PC-3 (cell line): ENCODE data around the gene SCYGR8. TPM values are rescaled to one million over a fixed set of nuclear protein-coding genes. Genes with fewer than 3 reads are reported as not detected.

Experiments used
- ATAC-seq: fragments of 200-7000 bp; cut with Tn5 transposase; 2 replicates; pipeline ENCODE4 v1.9.1; 2020; ENCODE audit warnings: mild to moderate bottlenecking, moderate library complexity
- BruUV-seq: library from RNA; stranded (reverse); fragments of 400-500 nt; replicated peaks from 2 replicates; lab custom pipeline; 2021; lab: Mats Ljungman, UMichigan
- CTCF ChIA-PET: fragments of 300-600 bp; sonication (Branson Sonifier 250); formaldehyde crosslinking; loops from one replicate; lab custom pipeline; 2022; ENCODE audit warnings: antibody characterized with exemption; lab: Charles Lee
- POLR2A ChIA-PET: fragments of 300-600 bp; sonication (Branson Sonifier 250); formaldehyde crosslinking; loops from one replicate; lab custom pipeline; 2022; ENCODE audit warnings: antibody characterized with exemption; ENCODE audit not compliant: unreplicated experiment; lab: Charles Lee
- DNase-seq: peaks from one replicate; pipeline ENCODE4 v3.0.0-alpha.2; 2015
- H2AFZ ChIP-seq: fragments of 300-600 bp; sonication (generic); 2 replicates; pipeline ENCODE4 v1.6.0; 2016; ENCODE audit warnings: antibody characterized with exemption, low read length
- H3F3A ChIP-seq: fragments of 300-600 bp; sonication (generic); one replicate; pipeline ENCODE4 v1.6.0; 2017; ENCODE audit warnings: antibody characterized with exemption, low read length, control low read depth, mild to moderate bottlenecking; ENCODE audit not compliant: unreplicated experiment
- H3K27ac ChIP-seq: fragments of 300-600 bp; sonication (generic); 2 replicates; pipeline ENCODE4 v1.5.1; 2016; ENCODE audit warnings: mild to moderate bottlenecking, low read length
- H3K27me3 ChIP-seq: fragments of 300-600 bp; sonication (generic); 2 replicates; pipeline ENCODE4 v1.6.1; 2016; ENCODE audit warnings: low read length, mixed read lengths
- H3K36me3 ChIP-seq: fragments of 300-600 bp; sonication (generic); 2 replicates; pipeline ENCODE4 v1.6.1; 2016; ENCODE audit warnings: low read depth, mixed run types, low read length, mixed read lengths
- H3K4me1 ChIP-seq: fragments of 300-600 bp; sonication (generic); 2 replicates; pipeline ENCODE4 v1.5.1; 2016; ENCODE audit warnings: low read length; ENCODE audit not compliant: insufficient read depth
- H3K4me2 ChIP-seq: fragments of 300-600 bp; sonication (generic); 2 replicates; pipeline ENCODE4 v1.6.0; 2016; ENCODE audit warnings: low read length
- H3K4me3 ChIP-seq: fragments of 300-600 bp; sonication (generic); 2 replicates; pipeline ENCODE4 v1.5.1; 2016; ENCODE audit warnings: mild to moderate bottlenecking, low read length, mixed read lengths
- H3K79me2 ChIP-seq: fragments of 300-600 bp; sonication (generic); 2 replicates; pipeline ENCODE4 v1.6.1; 2017; ENCODE audit warnings: low read length, mixed read lengths
- H3K9ac ChIP-seq: fragments of 300-600 bp; sonication (generic); 2 replicates; pipeline ENCODE4 v1.6.0; 2016; ENCODE audit warnings: mild to moderate bottlenecking, low read length
- H3K9me2 ChIP-seq: fragments of 300-600 bp; sonication (generic); replicated peaks from 2 replicates; pipeline ENCODE4 v1.6.1; 2016; ENCODE audit warnings: mixed run types, low read length, mixed read lengths
- H3K9me3 ChIP-seq: fragments of 300-600 bp; sonication (generic); 2 replicates; pipeline ENCODE4 v1.6.1; 2016; ENCODE audit warnings: low read length, mixed read lengths
- H4K20me1 ChIP-seq: fragments of 300-600 bp; sonication (generic); 2 replicates; pipeline ENCODE4 v1.6.1; 2016; ENCODE audit warnings: low read length, mixed read lengths
- EZH2 ChIP-seq: fragments of 300-600 bp; sonication (generic); IDR thresholded peaks from one replicate; pipeline ENCODE4 v1.6.1; 2017; ENCODE audit warnings: antibody characterized with exemption, mild to moderate bottlenecking, low read length; ENCODE audit not compliant: unreplicated experiment
- EZH2phosphoT487 ChIP-seq: fragments of 300-600 bp; sonication (generic); IDR thresholded peaks from 2 replicates; pipeline ENCODE4 v1.6.1; 2018; ENCODE audit warnings: mild to moderate bottlenecking, antibody characterized with exemption, low read length, borderline replicate concordance
- intact Hi-C: fragments of 100-400 bp; cut with micrococcal nuclease; formaldehyde crosslinking; loops from 2 replicates; pipeline ENCODE4 v1.9.0; 2023
- total RNA-seq: library from RNA; depleted of rRNA; stranded (reverse); fragments of >200 nt; gene quantifications from 2 replicates; pipeline ENCODE4 v1.2.3, GENCODE V29; 2014
- TF ChIP-seq, protein P1 (sequence below): fragments of 300-600 bp; sonication (generic); conservative IDR thresholded peaks from 2 replicates; pipeline ENCODE4 v1.5.1; 2017; ENCODE audit warnings: antibody characterized with exemption, low read depth, mild to moderate bottlenecking, low read length

SCYGR8 gene
- total RNA-seq, 1 experiment from 2014 or later = not detected

DNA sequence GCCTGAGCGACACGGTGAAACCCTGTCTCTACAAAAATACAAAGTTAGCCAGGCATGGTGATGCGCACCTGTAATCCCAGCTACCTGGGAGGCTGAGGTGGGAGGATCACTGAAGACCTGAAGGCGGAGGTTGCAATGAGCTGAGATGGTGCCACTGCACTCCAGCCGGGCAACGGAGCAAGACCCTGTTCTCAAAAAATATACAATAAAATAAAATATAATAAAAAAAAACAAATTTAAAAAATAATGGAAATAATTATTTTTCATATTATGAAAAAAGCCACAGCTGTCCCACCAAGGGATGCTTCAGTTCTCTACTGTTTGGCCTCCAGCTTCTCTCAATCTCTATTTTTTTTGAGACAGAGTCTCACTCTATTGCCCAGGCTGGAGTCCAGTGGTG, 38.3 kb upstream of the SCYGR8 start:
- H3F3A ChIP-seq = no peaks in the 10 kb centered on the region
- TF ChIP-seq EZH2phosphoT487 (no peak), EZH2 (no peak)
- TF ChIP-seq, protein P1, sequence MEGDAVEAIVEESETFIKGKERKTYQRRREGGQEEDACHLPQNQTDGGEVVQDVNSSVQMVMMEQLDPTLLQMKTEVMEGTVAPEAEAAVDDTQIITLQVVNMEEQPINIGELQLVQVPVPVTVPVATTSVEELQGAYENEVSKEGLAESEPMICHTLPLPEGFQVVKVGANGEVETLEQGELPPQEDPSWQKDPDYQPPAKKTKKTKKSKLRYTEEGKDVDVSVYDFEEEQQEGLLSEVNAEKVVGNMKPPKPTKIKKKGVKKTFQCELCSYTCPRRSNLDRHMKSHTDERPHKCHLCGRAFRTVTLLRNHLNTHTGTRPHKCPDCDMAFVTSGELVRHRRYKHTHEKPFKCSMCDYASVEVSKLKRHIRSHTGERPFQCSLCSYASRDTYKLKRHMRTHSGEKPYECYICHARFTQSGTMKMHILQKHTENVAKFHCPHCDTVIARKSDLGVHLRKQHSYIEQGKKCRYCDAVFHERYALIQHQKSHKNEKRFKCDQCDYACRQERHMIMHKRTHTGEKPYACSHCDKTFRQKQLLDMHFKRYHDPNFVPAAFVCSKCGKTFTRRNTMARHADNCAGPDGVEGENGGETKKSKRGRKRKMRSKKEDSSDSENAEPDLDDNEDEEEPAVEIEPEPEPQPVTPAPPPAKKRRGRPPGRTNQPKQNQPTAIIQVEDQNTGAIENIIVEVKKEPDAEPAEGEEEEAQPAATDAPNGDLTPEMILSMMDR = no peak
- intact Hi-C loops = no loop called here
- H3K4me2 ChIP-seq = no peak overlapping the region
- H3K36me3 ChIP-seq = no peaks in the 10 kb centered on the region
- H3K27ac ChIP-seq = no peak overlapping the region
- no peaks in the 10 kb centered on the region for H3K79me2 ChIP-seq
- H3K9me2 ChIP-seq = no peaks in the 10 kb centered on the region
- H4K20me1 ChIP-seq = no peaks in the 10 kb centered on the region
- no peak overlapping the region for H2AFZ ChIP-seq
- BruUV-seq = no TSS peak
- H3K9ac ChIP-seq = no peak overlapping the region
- no peak overlapping the region for H3K4me3 ChIP-seq
- no peak for DNase-seq
- ATAC-seq = no peak
- ChIA-PET POLR2A (no interaction called here), CTCF (no interaction called here)
- H3K9me3 ChIP-seq = no peaks in the 10 kb centered on the region
- peaks cover 22% of the 10 kb centered on the region for H3K4me1 ChIP-seq
- no peaks in the 10 kb centered on the region for H3K27me3 ChIP-seq

DNA sequence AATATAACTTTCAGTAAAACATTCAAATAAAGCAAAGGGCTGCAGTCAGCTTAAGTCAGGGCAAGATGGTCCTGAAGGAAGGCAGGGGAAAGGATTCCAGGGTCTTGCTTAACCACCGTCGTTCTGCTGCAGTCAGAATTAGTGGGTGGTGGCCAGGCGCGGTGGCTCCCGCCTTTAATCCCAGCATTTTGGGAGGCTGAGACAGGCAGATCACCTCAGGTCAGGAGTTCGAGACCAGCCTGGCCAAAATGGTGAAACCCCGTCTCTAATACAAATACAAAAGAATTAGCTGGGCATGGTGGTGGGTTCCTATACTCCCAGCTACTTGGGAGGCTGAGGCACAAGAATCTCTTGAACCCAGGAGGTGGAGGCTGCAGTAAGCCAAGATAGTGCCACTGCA, 34.7 kb upstream of the SCYGR8 start:
- no peak overlapping the region for H2AFZ ChIP-seq
- DNase-seq (no peak), ATAC-seq (no peak)
- ChIA-PET CTCF (no interaction called here), POLR2A (no interaction called here)
- H3K4me1 ChIP-seq = no peaks in the 10 kb centered on the region
- no peaks in the 10 kb centered on the region for H3K9me3 ChIP-seq
- no peak overlapping the region for H3K4me3 ChIP-seq
- H3K27me3 ChIP-seq = no peaks in the 10 kb centered on the region
- no peaks in the 10 kb centered on the region for H3K9me2 ChIP-seq
- H3K79me2 ChIP-seq = no peaks in the 10 kb centered on the region
- no TSS peak for BruUV-seq
- TF ChIP-seq, protein P1 = no peak
- no peak for TF ChIP-seq EZH2
- no peak for TF ChIP-seq EZH2phosphoT487
- no peaks in the 10 kb centered on the region for H3F3A ChIP-seq
- no peaks in the 10 kb centered on the region for H4K20me1 ChIP-seq
- H3K9ac ChIP-seq = no peak overlapping the region
- H3K27ac ChIP-seq = no peak overlapping the region
- H3K4me2 ChIP-seq = no peak overlapping the region
- intact Hi-C loops = no loop called here
- no peaks in the 10 kb centered on the region for H3K36me3 ChIP-seq

DNA sequence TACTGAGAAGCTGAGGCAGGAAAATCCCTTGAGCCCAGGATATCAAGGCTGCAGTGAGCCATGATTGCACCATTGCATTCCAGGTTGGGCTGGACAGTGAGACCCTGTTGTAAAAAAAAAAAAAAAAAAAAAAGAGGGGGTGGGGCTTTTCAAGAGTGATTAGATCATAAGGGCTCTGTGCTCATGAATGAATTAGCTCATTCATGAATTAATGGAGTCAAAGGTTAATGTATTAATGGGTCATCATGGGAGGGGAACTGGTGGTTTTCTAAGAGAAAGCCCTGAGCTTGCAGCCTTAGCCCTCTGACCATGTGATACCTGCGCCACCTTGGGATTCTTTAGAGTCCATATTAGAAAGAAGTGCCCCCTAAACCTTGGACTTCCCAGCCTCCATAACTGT, 32.4 kb upstream of the SCYGR8 start:
- Histone ChIP-seq H3K27ac (no peak overlapping the region), H3K27me3 (no peaks in the 10 kb centered on the region), H3K79me2 (no peaks in the 10 kb centered on the region), H3K9ac (no peak overlapping the region), H3K4me3 (no peak overlapping the region), H3K4me2 (no peak overlapping the region), H3K36me3 (no peaks in the 10 kb centered on the region), H3K4me1 (no peaks in the 10 kb centered on the region), H2AFZ (no peak overlapping the region), H3F3A (no peaks in the 10 kb centered on the region), H3K9me3 (no peaks in the 10 kb centered on the region), H3K9me2 (no peaks in the 10 kb centered on the region), H4K20me1 (no peaks in the 10 kb centered on the region)
- TF ChIP-seq, protein P1 = no peak
- TF ChIP-seq EZH2phosphoT487 (no peak), EZH2 (no peak)
- CTCF ChIA-PET = no interaction called here
- POLR2A ChIA-PET = no interaction called here
- DNase-seq (no peak), ATAC-seq (no peak)
- intact Hi-C loops = no loop called here
- BruUV-seq = no TSS peak
